ENCODE measurements around the gene WDR41.
"Not testable (repeated sequence)": the region's sequence is repeated elsewhere in the genome, so short reads cannot be mapped to it uniquely, and the experiment has no call there.

Gene WDR41

GRCh38 chr5:77398896-77399295, 93.2 kb downstream of the WDR41 start:
- DNase-seq, result no peak

- DNase-seq, result no peak
These were observed 93.7 kb downstream of the WDR41 start for GRCh38 chr5:77398458-77398857.

GRCh38 chr5:77397686-77398292, 94.3 kb downstream of the WDR41 start:
- no peak for DNase-seq

GRCh38 chr5:77396017-77396416, 96.1 kb downstream of the WDR41 start:
- no peak for DNase-seq

- DNase-seq, result no peak
These were observed 97.9 kb downstream of the WDR41 start for GRCh38 chr5:77394064-77394715.

- DNase-seq, result no peak
These were observed 100.8 kb downstream of the WDR41 start for GRCh38 chr5:77391240-77391765.

- DNase-seq, result no peak
These were observed 101.3 kb downstream of the WDR41 start for GRCh38 chr5:77390795-77391194.

- DNase-seq, result no peak
These were observed 101.9 kb downstream of the WDR41 start for GRCh38 chr5:77390221-77390620.

GRCh38 chr5:77389746-77390145, 102.4 kb downstream of the WDR41 start:
- DNase-seq, result no peak

GRCh38 chr5:77386340-77386739, 105.8 kb downstream of the WDR41 start:
- not testable (repeated sequence) for DNase-seq

GRCh38 chr5:77383336-77383735, 108.8 kb downstream of the WDR41 start:
- not testable (repeated sequence) for DNase-seq

Data from NCI-H2081 treated with DMSO at 0.1 percent for 48 hours (cell line).